HuH-7.5 (cell line): ENCODE results near the gene TFF2.

Experiments used
- DNase-seq: peaks from one replicate; pipeline ENCODE4 v3.0.0; 2011; ENCODE audit warnings: low spot score

TFF2 gene, protein sequence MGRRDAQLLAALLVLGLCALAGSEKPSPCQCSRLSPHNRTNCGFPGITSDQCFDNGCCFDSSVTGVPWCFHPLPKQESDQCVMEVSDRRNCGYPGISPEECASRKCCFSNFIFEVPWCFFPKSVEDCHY

DNA sequence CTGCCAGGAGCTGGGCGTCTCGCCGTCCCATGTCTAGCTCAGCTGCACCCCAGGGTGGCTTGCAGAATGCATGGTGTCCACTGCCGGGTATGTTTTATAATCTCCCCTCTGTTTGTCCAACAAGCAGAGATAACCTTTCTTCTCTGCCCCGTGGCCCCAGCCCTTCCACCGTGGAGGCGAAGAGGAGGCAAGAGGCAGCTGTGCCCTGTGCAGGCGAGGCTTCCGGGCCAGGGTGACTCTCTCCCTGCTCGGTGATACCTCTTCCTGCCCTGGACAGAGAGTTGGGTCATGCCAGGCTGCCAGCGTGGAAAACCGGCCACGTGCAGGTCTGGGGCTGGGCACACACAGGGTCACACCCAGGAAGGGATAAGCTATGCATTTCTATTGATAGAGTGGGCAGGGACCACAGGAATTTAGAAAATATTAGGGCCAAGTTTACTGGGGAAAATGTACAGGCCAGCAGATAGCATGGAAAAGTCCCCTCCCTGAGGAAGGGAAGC lies at the start of gene TFF2:
Gene TFF2, minus strand, starts transcription at position 68 of the 500 bp plus-strand sequence. Its CDS starts 37 bp downstream, at position 31.
- no peak for DNase-seq

DNA sequence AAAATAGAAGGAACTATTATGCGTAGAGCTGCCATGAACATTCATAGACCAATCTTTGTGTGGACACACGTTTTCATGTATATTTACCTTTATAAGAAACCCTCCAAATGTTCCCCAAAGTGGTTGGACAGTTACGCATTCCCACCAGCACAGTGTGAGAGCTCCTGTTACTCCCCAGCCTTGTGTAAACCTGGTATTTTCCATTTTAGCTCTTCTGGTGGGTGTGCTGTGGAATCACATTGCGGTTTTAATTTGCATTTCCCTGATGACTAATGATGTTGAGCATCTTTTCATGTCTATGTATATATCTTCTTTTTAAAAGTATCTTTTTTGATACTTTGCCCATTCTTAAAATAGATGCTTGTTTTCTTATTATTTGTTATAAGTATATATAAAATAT lies 49.7 kb upstream of the TFF2 start:
- no peak for DNase-seq

DNA sequence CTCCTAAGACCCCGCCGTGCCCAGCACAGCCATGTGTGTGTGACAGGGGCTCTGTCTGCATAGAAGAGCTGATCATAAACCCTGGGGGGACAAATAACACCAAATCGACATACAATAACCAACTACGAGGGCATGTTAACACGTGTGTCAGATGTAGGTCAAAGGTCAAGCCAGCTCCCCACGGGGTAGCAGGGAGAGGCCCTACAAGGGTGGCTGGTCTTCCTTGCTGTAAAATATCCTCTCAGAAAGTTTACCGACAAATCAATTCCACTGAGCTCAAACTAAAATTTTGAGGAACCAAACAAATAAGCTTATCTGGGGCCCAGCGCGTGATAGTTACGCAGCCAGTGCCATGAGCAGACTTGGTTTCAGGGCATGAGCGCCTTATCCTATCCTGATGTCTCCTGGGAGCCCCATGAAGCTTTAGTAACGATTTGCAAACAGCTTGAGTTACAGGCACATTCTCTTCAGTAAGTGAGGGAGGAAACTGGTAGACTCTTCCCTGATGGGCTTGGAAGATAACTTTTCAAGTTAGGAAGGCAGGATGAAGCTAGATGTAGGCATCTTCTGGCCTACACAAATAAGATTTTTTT lies 47.7 kb upstream of the TFF2 start:
- no peak for DNase-seq

DNA sequence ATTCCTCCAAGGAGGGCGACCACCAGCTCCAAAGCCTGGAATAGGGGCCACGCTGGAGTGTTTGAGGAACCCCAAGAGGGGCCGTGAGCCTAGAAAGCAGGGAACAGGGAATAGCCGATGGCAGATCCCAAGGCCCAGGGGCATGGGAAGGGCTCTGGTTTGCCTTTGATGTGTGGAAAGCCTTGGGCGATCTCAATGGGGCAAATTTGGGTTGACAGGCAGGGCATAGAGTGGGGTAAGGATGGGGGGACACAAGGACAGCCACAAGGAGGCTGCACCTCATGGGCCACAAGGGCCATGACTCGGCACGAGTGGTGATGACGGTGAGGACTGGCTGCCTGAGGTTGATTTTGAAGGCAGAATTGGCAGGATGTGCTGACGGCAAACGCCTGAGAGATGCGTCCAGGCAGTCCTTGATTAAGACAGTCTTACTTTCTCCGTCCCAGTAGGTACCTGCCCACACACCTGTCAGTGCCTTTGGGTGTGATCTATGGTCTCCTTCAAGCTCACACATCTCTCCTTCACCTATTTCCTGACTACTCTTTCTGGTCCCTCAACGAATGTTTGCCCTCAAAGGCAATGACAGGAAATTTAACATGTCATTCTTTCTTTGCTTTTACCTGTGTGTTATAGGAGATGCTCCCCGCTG lies 47.1 kb upstream of the TFF2 start:
- no peak for DNase-seq

DNA sequence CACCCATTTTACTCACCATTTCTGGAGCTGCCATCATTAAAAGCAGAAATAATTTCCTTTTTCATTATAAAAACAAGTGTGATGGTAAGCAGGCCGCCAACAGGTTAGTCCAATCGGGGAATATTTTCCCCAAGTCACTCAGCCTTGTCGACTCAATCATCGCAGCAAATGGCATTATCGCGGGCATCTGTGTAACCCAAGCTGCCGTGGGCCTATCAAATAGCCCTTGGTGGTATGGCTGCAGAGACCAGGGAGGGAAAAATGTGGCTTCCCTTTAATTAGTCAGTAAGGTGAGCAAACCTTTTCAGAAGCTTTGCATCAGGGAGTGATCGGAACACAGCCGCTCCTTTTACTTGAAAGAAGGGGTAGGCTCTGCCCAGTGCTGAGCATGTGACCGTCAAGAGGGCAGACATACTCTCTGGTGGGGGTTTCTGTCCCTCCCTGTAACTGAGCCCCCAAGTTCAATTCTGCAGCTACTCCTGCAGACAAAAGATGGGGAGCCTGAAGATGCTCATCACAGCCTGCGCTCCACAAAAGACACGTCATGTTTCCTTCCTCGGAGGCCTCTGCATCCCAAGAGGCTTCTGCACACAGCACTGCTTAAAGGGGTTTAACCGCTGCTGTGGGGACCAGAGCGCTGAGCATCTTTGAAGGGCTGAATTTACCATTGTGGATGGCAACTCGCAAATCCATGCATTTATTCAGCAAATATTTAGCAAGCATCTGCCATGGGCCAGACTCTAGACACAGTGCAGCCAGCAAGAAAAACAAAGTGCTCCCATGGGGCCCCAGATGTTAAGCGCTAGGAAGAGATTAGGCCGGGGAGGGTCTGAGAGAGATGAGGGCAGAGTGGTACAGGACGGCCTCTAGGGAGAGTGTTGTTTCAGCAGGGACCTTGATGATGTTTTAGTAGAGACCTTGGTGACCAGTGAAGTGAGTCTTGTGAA lies 46.3 kb upstream of the TFF2 start:
- no peak for DNase-seq

DNA sequence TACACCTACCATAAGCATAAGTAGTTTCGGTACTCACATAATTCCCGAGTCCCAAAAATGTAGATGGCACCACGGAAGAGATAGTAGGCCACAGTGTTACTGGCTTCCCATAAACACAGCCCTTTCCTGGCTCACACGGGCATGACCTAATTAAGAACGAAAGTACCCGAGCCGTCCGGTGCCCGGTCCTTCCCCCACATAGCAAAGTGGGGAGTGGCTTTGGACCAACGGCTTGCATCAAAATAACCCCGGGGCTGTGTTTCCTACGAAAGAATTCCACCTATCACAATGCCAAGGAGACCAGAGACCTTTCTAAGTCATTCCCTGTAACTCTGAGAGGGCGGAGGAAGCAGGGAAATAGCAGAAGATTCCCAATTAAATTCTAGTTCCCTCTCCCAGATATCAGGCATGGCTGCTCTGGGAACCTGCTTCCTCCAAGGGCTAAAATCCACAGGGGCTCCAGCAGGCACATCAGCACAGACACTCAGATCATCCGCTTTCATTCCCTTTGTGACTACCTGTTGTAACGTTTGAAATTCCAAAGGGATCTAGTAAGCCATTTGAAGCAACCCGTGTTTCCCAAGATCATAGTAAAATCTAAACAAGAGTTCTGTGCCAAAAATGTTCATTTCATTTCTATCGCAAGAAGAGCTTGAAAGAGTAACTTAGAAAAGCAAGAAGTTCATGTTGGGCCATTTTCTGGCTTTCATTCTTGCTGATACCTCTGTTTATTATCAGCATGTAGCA lies 45.3 kb upstream of the TFF2 start, which contains the start of gene TMPRSS3:
Gene TMPRSS3, minus strand, starts transcription at position 148 of the 747 bp plus-strand sequence. CDS start 635 bp downstream, outside the sequence.
- no peak for DNase-seq

DNA sequence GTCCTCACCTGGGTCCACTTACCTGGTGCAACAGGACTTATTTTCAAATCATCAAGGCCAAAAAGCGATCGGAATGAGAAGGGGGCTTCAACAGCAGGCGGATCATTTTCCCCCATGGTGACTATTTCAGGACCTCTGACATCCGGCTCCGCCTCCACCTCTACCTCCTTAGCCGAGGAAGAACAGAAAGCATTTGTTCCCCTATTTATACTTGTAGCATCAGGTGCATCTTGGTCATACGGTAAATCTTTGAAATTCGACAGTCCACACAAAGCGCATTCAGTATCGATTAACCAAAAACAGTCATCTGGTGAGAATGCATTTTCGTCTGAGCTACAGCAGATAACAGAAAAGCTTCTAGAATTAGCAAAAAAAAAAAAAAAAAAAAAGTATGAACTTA lies 44.5 kb upstream of the TFF2 start:
- DNase-seq, result no peak

DNA sequence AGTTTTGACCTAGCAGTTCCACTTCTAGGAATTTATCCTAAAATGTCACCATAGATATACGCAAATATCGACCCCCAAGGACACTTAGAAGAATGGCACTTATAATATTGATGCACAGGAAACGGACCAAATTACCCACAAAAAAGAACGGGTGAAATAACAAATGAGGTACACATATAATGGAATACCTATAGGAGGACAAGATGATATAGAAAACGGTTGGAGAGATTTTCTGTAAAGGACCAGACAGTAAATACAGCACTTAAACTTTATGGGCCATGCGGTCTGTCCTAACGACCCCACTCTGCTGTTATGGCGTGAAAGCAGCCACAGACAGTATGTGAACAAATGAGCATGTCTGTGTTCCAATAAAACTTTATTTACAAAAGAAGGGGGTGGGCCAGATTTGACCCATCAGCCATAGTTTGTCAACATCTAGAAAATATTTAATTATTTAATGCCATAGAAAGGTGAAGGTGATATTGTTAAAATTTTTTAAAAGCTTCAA lies 42.7 kb upstream of the TFF2 start:
- no peak for DNase-seq

DNA sequence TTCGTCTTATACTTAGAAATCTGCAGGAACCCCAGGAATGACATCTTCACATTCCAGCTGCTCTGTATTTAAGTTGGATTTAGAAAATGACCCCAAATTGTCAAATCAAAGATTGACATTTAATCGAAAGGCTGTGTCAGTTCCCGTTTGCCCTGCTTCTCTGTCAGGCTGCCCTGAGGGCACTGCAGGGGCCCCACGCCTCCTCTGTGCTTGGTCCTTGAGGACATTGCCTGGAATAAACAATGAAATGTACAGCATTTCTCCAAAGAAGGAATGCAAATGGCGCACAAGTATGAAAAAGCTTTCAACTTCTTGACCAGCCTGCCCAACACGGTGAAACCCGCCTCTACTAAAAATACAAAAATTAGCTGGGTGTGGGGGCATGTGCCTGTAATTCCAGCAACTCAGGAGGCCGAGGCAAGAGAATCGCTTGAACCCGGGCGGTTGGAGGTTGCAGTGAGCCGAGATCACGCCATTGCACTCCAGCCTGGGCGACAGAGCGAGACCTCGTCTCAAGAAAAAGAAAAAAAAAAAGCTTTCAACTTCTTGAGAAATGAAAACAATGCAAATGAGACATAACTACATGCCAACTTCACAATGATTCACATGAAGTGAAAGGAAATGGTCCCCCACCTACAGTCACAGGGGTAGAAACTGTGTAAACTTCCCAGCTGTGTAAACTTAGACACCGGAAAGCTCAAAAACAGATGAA lies 42.1 kb upstream of the TFF2 start:
- no peak for DNase-seq

DNA sequence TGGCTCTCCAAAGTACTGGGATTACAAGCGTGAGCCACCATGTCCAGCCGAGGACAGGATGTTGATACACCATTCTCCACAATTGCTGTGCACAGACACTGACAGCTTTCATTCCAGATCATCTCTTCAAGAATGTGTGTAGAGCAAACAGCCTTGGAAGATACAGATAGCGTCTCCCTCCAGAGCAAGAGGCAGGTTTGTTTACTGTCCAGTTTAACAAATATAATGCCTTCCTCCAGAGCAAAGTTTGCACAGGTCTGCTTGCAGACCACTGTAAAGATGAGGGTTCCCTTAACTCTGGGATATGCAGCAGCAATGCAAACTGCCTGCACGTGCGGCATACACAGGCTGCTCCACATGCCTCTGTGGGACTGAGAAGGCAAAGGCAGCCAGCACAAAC lies 40.5 kb upstream of the TFF2 start:
- no peak for DNase-seq

DNA sequence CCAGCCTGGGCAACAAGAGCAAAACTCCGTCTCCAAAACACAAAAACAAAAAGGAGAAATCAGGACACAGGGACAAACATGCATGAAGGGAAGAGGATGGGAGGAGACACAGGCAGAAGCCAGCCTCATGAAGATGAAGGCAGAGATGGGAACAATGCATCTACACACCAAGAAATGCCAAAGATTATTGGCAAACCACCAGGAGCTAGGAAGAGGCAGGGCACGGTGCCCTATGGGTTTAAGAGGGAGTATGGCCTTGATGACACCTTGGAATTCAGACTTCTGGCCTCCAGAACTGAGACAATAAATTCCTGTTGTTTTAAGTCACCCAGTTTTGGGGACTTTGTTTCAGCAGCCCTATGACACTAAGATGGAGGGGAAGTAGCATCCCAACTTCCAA lies 39.9 kb upstream of the TFF2 start:
- DNase-seq, result no peak

DNA sequence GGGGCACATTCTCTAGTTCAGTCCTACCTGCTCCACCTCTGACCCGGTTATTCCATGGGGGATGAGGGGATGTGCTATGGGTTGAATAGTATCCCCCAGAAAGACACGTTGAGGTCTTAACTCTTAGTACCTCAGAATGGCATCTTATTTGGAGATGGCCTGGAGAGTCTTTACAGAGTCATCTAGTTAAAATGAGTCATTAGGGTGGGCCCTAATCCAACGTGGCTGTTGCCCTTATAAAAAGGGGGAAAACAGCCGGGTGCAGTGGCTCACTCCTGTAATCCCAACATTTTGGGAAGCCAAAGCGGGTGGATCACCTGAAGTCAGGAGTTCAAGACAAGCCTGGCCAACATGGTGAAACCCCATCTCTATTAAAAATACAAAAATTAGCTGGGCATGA lies 39.4 kb upstream of the TFF2 start:
- no peak for DNase-seq

DNA sequence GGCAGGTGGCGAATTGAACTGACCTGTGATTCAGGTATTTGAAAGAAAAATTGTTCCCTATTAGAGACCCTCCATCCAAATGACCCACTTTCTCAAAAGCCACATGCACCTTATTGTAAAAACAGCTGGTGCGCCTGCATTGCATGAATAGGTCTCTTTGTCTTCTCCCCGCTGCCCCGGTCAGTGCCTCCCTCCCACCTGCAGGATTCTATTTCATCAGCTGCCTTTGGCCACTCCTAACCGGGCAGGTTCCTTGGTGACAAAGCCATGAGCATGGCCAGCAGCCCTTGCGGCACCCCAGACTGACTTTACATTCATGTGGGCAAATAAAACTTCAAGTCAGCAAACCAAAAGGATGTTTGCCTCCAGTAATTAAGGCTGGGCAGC lies 38.6 kb upstream of the TFF2 start:
- DNase-seq, result no peak

DNA sequence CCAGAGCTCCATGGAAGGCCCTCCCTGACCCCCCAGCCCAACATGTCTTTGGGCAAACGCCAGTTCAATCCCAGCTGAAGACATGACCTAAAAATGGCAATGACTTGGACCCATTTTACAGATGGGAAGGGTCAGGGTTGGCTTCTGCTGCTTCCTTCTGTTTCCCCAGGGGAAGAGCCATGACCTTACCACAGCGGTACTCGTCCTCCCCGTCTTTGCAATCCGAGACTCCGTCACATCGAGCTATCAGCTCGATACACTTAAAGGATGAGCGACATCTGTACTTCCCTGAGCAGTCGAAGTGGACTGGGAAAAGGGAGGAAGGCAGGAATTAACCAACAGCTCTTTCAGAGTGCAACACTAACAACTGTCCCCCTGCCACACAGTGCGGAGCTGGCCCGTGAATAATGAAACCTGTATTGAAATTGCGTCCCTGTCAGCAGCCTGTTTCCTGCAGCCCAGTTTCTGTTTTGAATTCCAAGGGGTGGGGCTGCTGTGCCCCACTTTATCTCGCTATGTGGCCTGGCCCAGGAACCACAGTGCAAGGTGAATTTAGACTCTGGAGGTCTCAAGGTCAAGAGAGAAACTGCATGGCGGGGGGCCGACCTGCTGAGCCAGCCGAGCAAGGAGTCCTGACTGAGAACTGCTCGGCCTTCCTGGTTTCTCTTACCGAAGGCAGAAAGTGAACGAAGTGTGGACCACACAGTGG lies 38.1 kb upstream of the TFF2 start:
- DNase-seq, result no peak

DNA sequence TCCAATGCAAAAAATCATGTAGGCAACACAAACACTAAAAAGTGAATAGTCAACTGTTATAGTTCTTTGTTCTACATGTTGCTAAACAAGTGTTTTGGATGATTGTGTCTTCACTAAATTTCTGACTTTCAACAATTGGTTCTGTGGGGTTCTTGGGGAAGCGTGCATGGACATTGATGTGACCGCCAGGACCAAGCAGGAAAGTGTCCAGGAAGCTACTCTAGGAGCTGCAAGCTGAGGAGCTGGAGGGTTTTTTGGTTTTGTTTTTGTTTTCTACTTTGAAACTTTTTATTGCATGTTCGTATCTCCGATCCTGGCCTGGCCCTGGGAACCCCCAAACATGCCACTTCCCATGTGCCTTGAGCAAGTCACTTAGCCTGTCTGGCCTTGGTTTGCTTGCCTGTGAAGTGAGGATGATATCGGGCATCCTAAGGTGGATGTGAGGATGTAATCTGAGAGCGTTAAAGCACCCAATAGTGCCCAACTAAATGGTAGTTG lies 37.1 kb upstream of the TFF2 start:
- no peak for DNase-seq

DNA sequence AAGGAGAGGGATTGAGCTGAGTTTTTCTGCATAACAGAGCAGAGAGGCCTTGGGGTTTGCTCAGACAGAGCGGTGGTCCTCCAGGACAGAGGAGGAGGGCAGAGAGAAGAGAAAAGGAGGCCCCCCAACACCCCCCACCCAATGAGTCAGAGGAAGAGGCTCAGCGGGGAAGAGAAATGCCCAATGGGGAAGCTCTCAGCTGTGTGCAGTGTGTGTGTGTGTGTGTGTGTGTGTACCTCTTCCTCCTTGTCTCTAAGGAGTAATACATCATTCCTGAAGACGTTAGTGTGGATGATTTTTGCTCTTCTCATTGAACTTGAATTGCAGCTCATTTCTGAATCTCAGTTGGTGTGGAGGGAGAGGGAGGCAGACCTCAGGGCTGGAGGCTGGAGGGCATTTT lies 36.4 kb upstream of the TFF2 start:
- DNase-seq, result no peak

DNA sequence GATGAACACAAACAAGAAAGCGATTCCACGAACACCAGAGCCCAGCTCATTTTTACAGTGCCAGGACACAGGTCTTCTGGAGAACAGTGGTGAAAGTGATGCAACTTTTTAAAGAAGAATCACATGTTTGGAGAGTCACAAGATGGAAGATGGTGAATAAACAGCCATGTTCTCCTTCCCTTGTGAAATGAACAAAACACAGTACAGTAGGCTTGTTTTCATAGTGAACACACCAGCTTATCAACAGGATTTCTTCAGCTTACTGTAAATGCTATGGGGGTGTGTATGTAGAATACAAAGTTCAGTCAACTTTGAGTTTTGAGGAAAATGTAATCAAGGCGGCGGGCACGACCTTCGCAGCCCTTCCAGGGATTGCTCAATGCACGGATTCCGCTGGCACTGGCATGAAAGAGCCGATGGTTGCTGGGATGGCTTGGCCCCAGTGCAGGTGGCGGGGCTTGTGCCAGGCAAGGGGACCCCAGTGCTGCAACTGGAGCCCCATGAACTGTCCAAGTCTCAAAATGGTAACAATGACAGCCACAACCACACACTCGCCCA lies 35.3 kb upstream of the TFF2 start:
- DNase-seq, result no peak

DNA sequence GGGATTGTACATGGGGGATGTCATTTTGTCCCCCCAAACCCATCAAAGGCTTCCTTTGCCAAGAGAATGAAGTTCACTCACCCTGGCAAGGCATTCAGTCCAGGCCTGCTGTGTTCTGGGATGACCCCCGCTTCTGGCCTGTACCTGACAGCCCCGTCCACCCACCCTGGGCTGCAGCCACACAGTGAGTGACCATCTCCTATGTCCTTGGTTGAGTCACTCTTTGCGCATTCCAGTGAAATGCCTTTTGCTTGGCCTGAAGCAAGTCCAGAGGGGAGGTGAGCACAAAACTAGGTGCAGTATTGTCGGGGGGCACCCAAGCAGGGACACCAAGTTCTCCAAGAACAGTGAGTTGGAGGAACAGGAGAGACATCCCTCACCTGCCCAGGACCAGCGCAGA lies 34.8 kb upstream of the TFF2 start:
- DNase-seq, result no peak

DNA sequence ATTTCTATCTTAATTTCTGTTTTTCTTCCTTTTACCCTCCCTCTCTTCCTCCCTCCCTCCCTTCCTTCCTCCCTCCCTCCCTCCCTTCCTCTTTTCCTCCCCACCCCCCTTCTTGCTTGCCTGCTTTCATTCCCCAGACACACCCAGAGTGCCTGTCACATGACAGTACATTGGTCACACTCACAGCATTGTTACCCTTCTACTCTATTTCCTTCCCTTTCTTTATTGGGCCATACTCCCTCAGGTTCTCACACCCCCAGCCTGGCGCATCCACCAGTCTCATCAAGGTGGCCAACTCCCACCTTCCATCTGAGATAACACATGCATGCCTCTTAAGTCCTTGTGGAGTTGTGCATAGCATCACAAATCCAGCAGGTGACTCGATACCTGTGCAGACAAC lies 34.2 kb upstream of the TFF2 start:
- DNase-seq, result no peak
